Stimulated activated CD8-positive, alpha-beta memory T cell treated with anti-CD3 and anti-CD28 coated beads, Interleukin-4, amount 100 ng/mL, for 24 hours (primary cell): Measurements from ENCODE around the gene C20orf141.
"Not testable (repeated sequence)": the region's sequence is repeated elsewhere in the genome, so short reads cannot be mapped to it uniquely, and the experiment has no call there.

ENCODE experiments used
- DNase-seq: peaks from one replicate; pipeline ENCODE4 v3.0.0-alpha.2; 2020; ENCODE audit warnings: low read depth

C20orf141 gene, protein sequence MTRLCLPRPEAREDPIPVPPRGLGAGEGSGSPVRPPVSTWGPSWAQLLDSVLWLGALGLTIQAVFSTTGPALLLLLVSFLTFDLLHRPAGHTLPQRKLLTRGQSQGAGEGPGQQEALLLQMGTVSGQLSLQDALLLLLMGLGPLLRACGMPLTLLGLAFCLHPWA

DNA sequence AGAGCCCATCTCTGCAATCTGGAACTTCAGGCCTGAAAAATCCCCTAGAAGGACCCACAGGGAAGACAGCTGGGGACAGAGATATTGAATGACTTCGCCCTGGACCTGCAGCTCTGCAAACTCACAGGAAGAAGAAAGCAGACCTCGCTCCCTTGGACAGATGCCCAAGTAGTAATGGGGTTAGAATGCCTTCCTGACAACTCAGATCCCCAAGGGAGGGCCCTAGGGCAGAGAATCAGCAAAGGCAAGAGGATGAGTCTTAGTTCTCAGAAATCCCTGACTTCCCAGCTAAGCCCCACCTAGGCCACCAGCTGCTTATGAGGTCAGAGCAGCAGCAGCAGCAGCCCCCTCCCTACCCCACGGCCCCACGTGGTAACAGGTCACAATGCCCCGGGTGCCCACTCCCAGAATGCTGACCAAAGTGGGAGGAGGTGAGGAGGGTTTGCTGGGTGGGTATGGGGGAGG, at the start of gene C20orf141:
Gene C20orf141 (plus strand): TSS at position 401 of the 465 bp plus-strand sequence. CDS start 198 bp downstream, outside the sequence.
- no peak for DNase-seq

DNA sequence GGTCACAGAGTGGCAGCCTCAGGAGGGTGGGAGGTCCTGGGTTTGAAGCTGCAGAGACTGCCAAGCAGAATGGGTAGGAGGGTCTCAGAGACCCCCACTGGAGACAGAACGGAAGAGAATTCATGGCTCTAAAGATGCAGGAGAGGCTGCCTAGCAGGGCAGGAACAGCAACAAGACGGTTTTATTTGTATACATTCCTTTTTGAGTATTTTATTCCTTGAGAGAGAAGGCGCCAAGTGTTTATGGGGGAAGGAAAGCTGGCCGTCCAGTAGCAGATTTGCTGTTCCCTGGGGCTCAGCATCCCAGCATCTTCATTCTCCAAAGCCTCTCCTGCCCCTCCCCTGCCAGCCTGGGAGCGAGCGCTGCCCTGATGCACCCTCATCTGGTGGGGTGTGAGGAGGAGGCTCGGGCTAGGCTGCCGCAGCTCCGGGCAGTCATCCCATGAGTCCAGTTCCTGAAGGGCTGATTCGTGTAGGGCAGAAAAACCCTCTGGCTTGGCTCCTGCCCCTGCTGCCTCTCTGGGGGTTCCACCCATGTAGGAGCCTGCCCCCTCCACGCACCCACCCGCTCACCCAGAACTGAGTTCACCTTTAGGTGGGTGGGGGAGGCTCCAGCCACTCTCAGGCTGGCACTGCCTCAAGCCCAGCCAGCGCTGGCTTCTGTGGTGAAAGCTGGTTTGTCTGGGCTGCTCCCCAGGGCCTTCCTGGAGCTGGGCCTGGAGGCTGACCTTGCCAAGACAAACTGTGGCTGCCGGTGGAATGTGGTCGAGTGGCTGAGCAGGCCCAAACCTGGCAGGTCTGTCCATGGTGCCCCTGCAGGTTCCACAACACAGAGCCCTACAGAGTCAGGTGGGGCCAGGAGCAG, 46.8 kb upstream of the C20orf141 start:
- no peak for DNase-seq

DNA sequence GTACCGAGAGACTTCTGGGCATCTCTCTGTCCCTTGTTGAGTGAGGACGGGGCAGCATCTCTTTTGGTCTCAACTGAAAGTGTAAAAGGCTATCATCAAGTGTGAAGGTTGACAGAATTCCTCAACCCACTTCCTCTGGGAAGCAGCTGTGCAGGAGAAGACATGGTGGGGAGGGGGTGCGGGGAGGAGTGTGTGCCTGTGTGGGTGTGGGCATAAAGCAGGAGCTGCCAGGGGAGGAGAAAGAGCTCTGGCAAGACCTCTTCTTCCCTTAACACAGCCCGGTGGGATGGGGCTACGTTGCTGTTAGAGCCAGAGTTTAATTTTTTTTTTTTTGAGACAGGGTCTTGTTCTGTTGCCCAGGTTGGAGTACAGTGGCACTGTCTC, 46.2 kb upstream of the C20orf141 start:
- no peak for DNase-seq

DNA sequence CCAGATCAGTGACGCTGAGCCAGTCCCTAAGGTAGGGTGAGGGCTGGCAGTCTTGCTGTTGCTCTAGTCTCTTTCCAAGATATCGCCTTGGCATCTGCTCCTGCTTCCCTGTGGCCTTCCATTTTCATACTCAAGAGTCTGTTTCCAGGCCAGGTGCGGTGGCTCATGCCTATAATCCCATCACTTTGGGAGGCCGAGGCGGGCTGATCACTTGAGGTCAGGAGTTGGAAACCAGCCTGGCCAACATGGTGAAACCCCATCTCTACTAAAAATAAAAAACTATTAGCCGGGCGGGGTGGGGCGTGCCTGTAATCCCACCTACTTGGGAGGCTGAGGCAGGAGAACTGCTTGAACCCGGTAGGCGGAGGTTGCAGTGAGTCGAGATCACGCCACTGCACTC, 44.7 kb upstream of the C20orf141 start:
- not testable (repeated sequence) for DNase-seq

DNA sequence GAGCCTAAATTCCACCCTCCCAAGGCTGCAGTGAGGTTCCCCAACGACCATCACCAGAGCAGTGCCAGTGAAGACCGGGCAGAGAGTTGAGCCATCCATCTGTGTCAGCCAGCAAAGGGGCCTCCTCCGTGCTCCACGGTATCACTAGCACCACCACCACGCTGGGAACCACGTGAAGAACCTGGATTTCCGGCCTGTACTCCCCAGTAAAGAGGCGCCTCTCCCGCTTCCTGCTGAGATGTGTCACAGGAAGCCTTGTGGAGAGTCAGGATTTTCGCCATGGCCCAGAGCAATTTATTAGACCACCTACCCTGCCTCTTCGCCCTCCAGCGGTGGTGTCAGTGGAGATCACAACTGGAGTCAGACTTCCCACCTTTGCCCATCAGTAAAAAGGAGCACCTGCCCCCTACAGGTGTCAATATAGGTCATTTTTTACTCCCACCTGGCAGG, 43.1 kb upstream of the C20orf141 start:
- no peak for DNase-seq

DNA sequence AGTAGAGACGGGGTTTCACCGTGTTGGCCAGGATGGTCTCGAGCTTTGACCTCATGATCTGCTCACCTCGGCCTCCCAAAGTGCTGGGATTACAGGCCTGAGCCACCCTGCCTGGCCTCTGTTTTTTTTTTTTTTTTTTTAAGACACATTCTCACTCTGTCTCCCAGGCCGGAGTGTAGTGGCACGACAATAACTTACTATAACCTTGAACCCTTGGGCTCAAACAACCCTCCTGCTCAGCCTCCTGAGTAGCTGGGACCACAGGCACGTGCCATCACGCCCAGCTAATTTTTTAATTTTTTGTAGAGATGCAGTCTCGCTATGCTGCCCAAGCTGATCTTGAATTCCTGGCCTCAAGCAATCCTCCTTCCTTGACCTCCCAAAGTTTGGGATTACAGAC, 41.0 kb upstream of the C20orf141 start:
- DNase-seq = no peak

DNA sequence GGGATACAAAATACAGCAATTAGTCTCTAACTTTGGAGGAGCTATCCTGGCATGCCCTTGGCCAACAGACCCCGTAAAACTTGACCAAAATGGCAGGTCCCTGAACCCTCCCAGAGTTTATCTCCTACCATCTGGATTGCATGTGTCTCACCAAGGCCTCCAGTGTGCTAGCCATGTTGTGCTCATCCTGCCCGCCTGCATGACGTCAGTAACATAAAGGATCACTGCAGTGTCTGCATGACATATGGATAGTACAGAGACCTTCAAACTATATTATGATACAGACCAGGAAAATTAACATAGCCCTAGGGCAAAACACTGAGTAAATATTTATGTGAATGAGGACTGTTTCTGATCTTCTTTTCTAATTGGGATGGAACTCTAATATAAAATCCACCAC, 39.6 kb upstream of the C20orf141 start:
- no peak for DNase-seq

DNA sequence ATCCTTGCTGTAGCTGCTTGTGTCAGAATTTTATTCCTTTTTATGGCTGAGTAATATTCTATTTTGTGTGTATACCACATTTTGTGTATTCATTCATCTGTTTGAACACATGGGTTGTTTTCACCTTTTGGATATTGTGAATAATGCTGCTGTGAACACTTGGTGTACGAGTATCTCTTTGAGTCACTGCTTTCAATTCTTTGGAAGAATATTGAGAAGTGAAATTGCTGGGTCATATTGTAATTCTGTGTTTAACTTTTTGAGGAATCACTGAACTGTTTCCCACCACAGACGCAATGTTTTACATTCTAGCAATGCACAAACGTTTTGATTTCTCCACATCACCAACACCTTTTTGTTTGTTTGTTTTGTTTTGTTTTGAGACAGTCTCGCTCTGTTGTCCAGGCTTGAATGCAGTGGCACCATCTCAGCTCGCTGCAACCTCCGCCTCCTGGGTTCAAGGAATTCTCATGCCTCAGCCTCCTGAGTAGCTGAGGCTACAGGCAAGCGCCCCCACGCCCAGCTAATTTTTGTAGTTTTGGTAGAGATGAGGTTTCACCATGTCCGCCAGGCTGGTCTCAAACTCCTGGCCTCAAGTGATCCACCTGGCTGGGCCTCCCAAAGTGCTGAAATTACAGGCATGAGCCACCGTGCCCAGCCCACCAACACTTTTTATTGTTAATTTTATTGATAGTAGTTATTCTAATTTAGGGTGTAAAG, 36.0 kb upstream of the C20orf141 start:
- DNase-seq = no peak

DNA sequence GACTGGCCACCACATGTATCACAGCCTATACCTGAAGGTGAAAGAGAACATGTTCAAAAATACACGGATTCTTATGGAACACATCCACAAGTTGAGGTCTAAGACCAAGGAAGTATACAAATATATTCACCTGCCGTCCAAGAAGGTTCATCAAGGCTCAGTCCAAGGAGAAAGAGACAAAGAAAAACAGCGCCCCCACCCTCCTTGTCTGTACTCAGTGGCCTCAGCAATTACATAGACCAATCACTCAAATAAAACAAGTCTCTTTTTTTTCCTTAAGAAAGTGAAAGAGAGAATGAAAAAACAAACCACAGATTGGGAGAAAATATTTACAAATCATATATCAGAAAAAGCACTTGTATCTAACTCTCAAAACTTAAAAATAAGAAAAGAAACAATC, 33.8 kb upstream of the C20orf141 start:
- DNase-seq = no peak

DNA sequence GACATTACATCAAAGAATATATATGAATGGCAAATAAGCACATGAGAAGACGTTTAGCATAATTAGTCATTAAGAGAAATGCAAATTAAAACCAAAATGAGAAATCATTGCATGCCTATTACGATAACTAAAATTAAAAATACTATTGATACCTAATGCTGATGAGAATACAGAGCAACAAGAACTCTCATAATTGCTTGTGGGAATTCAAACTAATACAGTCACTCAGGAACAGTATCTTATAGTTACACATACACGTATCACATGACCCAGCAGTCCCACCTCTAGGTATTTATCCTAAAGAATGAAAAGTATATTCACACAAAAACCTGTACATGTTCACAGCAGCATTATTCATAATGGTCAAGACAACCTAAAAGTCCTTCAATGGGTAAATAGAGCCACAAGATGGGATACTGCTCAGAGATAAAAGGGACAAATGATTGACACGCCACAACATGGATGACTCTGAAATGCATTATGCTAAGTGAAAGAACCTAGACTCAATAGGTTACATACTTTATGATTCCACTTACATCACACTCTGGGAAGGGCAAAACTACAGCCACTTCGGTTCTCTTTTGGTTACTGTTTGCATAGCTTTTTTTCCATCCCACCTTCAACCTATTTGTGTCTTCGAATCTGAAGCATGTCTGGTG, 30.8 kb upstream of the C20orf141 start:
- no peak for DNase-seq

DNA sequence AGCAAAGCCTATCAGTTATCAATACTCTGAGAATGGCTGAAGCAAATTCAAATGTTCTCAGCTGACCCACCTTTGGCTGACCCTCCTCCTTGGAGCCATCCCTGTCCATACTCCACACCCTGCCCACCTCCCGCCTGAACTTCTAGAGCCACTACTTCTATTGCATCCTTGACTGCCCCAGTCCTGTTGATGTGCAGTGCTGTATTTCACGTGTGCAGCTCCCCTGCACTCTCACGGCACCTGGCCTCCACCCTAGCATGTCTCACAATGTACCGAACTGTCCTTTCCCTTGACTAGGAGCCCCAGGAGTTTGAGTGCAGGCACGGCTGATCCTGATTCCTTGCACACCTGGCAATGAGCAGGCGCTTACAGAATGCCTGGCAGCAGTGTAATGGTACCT, 21.3 kb upstream of the C20orf141 start:
- no peak for DNase-seq

DNA sequence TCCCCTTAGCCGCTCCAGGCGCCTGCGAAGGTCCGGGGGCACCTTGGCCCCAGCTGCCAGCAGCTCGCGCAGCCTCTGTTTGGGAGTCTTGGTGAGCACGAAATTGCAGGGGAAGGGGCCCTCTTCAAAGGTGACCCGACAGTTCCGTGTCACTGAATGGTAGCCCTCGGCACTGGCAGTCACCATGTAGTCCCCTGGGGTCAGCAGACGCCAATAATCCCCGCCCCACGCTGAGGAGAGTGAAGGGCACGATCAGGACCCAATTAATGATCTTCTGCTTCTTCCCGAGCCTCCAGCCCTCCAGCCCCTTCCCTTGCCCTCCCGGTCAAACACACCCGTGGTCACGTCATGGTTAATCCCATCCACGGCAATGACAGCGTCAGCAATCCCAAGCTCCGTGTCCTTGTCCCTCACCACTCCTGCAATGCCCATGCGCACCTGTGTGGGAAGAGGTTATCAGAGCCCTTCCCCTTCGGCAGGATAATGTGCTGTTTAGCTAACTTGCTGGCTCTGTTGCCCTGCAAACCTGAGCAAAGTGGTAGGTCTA, 20.5 kb upstream of the C20orf141 start:
- DNase-seq = no peak

DNA sequence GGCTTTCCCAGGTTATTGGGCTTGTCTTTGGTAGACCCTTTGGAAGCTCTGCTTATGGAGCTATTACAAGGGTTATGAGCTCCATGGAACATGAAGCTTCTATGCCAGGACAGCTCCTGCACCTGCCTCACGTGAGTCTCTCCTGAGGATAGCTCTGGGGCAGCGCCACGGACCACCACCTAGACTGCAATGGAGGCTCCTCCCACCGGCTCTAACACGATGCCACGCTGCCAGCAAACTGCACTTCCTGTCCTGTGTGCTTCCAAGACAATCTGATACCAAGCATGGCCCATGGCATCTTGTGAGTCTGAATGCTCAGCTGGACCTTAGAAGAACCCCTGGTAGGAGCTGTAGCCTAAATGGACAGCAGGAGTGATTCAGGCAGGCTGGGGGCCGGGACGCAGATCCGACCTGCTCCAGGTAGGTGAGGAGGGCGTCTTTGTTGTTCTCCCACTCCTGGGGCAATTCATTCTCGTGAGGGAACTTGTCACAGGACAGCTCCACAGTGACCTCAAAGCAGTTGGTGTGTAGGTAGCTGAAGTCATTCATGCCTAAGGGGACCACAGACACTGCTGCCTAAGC, 19.8 kb upstream of the C20orf141 start:
- DNase-seq = no peak

DNA sequence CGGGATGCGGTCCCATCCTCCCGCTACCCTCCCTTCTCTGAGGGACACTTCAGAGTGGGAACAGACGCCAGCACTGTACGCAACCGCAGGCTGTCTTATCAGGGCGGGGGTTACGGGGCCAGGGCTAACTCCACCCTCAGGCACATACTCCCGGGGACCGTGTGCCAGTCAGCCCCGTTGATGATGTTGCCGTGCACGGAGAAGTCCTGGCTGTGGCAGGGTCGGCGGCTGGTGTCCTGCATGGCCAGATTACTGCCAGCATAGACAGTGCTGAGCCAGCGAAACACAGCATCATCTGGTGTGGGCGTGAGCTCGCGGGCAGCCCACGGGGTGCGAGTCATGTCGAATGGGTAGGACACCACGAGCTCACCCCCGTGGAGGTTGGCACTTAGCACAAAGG, 19.3 kb upstream of the C20orf141 start:
- no peak for DNase-seq

DNA sequence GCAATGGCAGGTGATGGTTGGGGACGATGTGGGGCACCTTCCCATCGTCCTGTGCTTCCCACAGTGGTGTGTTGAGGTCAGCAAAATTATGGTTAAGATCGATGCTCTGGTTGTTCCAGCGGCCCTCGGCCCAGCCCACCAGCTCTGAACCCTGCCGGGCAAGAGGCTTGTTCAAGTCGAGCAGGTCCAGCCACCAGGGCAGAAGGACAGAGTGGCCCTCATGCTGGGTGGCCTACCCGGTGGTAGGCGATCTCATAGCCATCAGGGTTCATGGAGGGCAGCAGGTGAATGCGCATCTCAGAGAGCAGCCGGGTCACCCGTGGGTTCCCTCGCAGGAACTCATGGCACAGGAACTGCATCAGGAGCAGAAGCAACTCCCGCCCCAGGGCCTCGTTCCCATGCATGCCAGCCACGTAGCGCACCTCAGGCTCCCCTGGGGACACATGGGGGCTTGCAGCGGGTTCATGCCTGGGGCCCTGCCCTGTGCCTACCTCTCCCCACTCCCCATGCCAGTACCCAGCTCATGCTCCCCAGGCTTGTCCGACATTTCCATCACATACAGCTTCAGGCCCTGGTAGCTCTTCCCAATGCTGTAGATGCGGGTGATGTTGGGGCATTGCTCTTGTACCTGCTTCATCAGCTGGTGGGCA, 18.7 kb upstream of the C20orf141 start:
- DNase-seq = no peak

DNA sequence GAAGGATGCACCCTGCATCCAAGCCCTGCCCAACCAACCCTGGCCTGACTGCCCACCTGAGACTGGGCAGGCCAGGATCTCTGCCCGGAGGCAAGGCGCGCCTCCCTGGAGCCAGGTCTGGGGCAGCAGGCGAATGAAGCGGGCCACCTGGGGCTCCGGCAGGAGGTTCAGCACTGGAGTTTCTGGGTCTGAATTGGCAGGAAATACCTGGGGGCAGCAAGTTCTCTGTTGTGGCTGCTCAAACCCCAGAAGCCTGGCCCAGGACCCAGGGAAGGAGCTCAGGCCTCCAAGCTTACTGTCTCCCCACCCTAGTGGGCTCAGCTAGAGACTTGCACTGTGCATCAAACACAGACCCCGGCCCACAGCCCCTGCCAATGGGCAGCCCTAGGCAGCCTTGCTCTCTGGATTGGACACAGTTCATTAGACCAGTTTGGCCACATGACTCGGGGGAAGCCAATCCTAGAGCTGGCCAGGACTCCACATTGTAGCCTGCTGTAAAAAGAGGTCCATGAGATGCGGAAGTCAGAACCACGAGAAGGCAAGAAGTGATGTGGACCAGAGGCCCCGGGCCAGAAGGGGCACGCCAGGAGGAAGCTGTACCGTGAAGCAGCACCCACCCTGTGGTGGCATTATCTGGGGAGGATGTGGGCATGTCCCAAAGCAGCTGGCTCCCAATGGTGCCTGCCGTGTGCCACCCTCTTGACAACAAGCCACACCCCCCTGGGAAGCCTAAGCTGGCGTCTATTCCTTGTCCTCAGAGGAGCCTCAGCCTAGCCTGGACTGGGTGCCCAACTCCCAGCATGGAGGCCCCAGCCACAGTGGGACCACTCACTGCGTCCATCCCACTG, 17.4 kb upstream of the C20orf141 start:
- no peak for DNase-seq

DNA sequence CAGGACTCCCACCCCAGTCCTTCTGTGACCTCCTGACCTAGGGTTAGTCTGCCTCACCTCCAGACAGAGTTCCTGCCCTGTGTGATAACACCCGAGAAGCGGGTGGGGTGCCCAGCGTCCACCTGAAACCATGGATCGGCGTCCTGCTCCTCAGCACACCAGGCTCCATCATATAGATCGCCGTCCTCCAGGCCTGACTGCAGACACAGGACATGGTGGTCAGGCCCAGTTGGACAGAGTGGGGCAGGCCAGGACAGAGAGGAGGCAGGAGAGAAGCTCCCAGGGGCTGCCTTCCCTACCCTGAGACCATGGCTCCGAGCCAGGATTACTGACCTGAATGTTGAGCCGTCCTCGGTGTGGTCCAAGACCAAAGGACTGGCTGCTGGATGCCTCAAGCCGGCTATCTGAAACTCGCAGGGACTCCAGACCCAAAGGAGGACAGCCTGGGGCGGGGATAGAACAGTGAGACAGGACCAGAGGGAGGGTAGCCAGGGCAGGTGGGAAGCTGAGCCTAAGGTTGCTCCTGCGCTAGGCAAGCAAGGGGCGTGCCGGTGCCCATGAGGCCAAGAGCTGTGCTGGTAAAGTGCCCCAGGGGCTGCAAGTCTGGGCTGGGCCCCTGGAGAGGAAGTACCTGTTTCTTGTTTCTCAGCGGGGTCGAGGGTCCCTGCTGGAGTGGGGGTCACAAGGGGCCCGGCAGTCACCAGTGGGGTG, 16.5 kb upstream of the C20orf141 start:
- no peak for DNase-seq

DNA sequence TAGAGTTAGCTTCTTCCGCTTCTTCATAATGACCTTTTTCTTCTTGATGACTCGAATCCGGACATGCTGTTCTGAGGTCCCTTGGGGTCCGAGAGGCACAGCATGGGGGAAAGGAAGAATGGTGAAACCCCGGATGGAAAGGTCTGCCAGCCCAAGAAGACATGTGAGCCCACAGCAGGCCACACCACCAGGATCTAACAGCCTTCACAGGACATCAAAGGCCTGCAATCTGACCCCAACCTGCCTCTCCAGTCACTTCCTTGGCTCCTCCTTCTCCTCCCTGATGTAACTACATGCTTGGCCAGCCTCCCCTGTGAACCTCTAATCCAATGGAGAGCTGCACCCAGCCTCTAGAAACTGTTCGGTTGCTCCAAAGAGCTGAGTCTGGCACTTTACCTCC, 16.0 kb upstream of the C20orf141 start:
- no peak for DNase-seq

DNA sequence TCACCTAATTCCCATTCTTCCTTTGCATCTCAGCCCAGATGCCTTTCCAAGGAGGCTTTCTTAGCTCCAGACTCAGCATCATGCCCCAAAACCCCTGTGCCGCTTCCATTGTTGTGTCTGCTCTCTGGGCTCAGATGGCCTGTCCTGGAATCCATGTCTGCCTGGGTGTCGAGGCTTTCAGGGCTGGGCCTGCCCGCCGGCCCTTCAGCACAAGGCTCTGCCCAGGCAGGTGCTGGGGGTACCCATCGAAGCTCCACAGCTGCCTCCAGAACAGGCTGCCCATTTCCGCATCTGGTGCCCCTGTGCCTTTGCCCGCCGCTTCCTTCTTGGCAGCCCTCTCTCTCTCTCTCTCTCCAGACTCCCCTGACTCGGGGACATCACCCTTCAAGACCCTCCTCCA, 15.5 kb upstream of the C20orf141 start:
- no peak for DNase-seq
